MCF 10A (cell line): ENCODE measurements around the gene ARMCX4. TPM values are rescaled to one million over a fixed set of nuclear protein-coding genes. Genes with fewer than 3 reads are reported as not detected.

Experiments
- BruUV-seq: library from RNA; stranded (reverse); fragments of 400-500 nt; replicated peaks from 2 replicates; lab custom pipeline; 2021; lab: Mats Ljungman, UMichigan
- CTCF ChIA-PET: fragments of 300-600 bp; sonication (Branson Sonifier 250); formaldehyde crosslinking; extraction: SDS; loops from one replicate; lab custom pipeline; 2021; ENCODE audit warnings: antibody characterized with exemption, inconsistent platforms; lab: Yijun Ruan, JAX
- POLR2A ChIA-PET: fragments of 300-600, 350-650 bp; sonication (Branson Sonifier 250); formaldehyde crosslinking; extraction: SDS; loops from one replicate; lab custom pipeline; 2020; ENCODE audit warnings: antibody characterized with exemption, inconsistent platforms; lab: Yijun Ruan, JAX
- DNase-seq: peaks from one replicate; pipeline ENCODE4 v3.0.0-alpha.2; 2018; ENCODE audit not compliant: unreplicated experiment
- H3K27ac Mint-ChIP-seq: one replicate; pipeline ENCODE4 v1.8.0; 2022; ENCODE audit warnings: mild to moderate bottlenecking, low read depth, mixed read lengths; ENCODE audit not compliant: unreplicated experiment
- H3K27me3 Mint-ChIP-seq: one replicate; pipeline ENCODE4 v1.8.0; 2022; ENCODE audit warnings: mixed read lengths; ENCODE audit not compliant: insufficient read depth, unreplicated experiment
- H3K36me3 Mint-ChIP-seq: one replicate; pipeline ENCODE4 v1.8.0; 2022; ENCODE audit warnings: mild to moderate bottlenecking, moderate library complexity, mixed read lengths; ENCODE audit not compliant: insufficient read depth, unreplicated experiment
- H3K4me1 Mint-ChIP-seq: one replicate; pipeline ENCODE4 v1.8.0; 2022; ENCODE audit warnings: mixed read lengths; ENCODE audit not compliant: insufficient read depth, unreplicated experiment
- H3K4me3 Mint-ChIP-seq: one replicate; pipeline ENCODE4 v1.8.0; 2022; ENCODE audit warnings: mild to moderate bottlenecking, moderate library complexity, mixed read lengths; ENCODE audit not compliant: unreplicated experiment
- H3K9me3 Mint-ChIP-seq: one replicate; pipeline ENCODE4 v1.8.0; 2022; ENCODE audit warnings: mixed read lengths; ENCODE audit not compliant: unreplicated experiment
- CTCF ChIP-seq: fragments of 200-600 bp; IDR thresholded peaks from one replicate; pipeline ENCODE4 v1.8.0; 2022; ENCODE audit warnings: antibody characterized with exemption, mild to moderate bottlenecking; ENCODE audit not compliant: unreplicated experiment
- intact Hi-C: fragments of 100-400 bp; cut with micrococcal nuclease; formaldehyde crosslinking; loops from 2 replicates; pipeline ENCODE4 v1.14.1; 2022
- total RNA-seq: library from RNA; stranded (reverse); gene quantifications from 2 replicates; pipeline ENCODE4 v1.2.3, GENCODE V29; 2022

ARMCX4 gene
- total RNA-seq, 1 experiment from 2014 or later: not detected

- Mint-ChIP-seq H3K4me3 (no peak overlapping the region), H3K9me3 (no peaks in the 10 kb centered on the region), H3K27ac (no peak overlapping the region), H3K4me1 (no peaks in the 10 kb centered on the region), H3K36me3 (no peaks in the 10 kb centered on the region), H3K27me3 (peaks cover 64% of the 10 kb centered on the region)
- TF ChIP-seq CTCF: no peak
- POLR2A ChIA-PET: no interaction called here
- CTCF ChIA-PET: no interaction called here
- no peak for DNase-seq
- intact Hi-C loops: no loop called here
- BruUV-seq: no TSS peak
These were observed 34.3 kb upstream of the ARMCX4 start for GRCh38 chrX:101450961-101451360.

- H3K27ac Mint-ChIP-seq: no peak overlapping the region
- intact Hi-C loops: no loop called here
- ChIA-PET POLR2A (no interaction called here), CTCF (no interaction called here)
- H3K36me3 Mint-ChIP-seq: no peaks in the 10 kb centered on the region
- peaks cover 66% of the 10 kb centered on the region for H3K27me3 Mint-ChIP-seq
- TF ChIP-seq CTCF: no peak
- no peaks in the 10 kb centered on the region for H3K4me1 Mint-ChIP-seq
- DNase-seq: no peak
- no peaks in the 10 kb centered on the region for H3K9me3 Mint-ChIP-seq
- no TSS peak for BruUV-seq
- H3K4me3 Mint-ChIP-seq: no peak overlapping the region
These were observed 33.2 kb upstream of the ARMCX4 start for GRCh38 chrX:101452056-101452455.

- no peak overlapping the region for H3K4me3 Mint-ChIP-seq
- no peaks in the 10 kb centered on the region for H3K4me1 Mint-ChIP-seq
- no peaks in the 10 kb centered on the region for H3K9me3 Mint-ChIP-seq
- ChIA-PET CTCF (interaction anchor here (0.6 to 1.7 kb wide), 6 partner anchors 45 to 1037 kb away, joined by 3 to 5 read pairs (median 3); no protein-coding TSS in a partner anchor), POLR2A (interaction anchor here (1.0 kb wide), 1 partner anchor 16 kb away, joined by 3 read pairs; no protein-coding TSS in a partner anchor)
- BruUV-seq: no TSS peak
- no peak overlapping the region for H3K27ac Mint-ChIP-seq
- no peak for TF ChIP-seq CTCF
- no peaks in the 10 kb centered on the region for H3K36me3 Mint-ChIP-seq
- H3K27me3 Mint-ChIP-seq: peaks cover 53% of the 10 kb centered on the region
- peak; percentile 13 for DNase-seq
- intact Hi-C loops: loop anchor here (5.0 kb wide), 1 partner anchor 337 kb away; no protein-coding TSS in a partner anchor
These were observed 24.6 kb upstream of the ARMCX4 start for GRCh38 chrX:101460669-101461068.

GRCh38 chrX:101462892-101463291, 22.4 kb upstream of the ARMCX4 start:
- H3K27me3 Mint-ChIP-seq: peaks cover 63% of the 10 kb centered on the region
- H3K9me3 Mint-ChIP-seq: no peaks in the 10 kb centered on the region
- H3K4me3 Mint-ChIP-seq: no peak overlapping the region
- BruUV-seq: no TSS peak
- CTCF ChIA-PET: interaction anchor here (0.5 to 1.7 kb wide), 7 partner anchors 43 to 448 kb away, joined by 3 to 10 read pairs (median 3); no protein-coding TSS in a partner anchor
- H3K27ac Mint-ChIP-seq: no peak overlapping the region
- H3K4me1 Mint-ChIP-seq: no peaks in the 10 kb centered on the region
- POLR2A ChIA-PET: interaction anchor here (0.8 kb wide), 1 partner anchor 48 kb away, joined by 3 read pairs; no protein-coding TSS in a partner anchor
- H3K36me3 Mint-ChIP-seq: no peaks in the 10 kb centered on the region
- DNase-seq: peak; percentile 51
- intact Hi-C loops: loop anchor here (5.0 kb wide), 1 partner anchor 334 kb away; no protein-coding TSS in a partner anchor
- TF ChIP-seq CTCF: peak; percentile 35
